Fibroblast of gingiva (primary cell): ENCODE results near the gene HKDC1.
"Not testable (repeated sequence)": the region's sequence is repeated elsewhere in the genome, so short reads cannot be mapped to it uniquely, and the experiment has no call there.

ENCODE experiments used
- DNase-seq: peaks from one replicate; pipeline ENCODE4 v3.0.0-alpha.2; 2011; ENCODE audit warnings: low read depth

HKDC1 gene

DNA sequence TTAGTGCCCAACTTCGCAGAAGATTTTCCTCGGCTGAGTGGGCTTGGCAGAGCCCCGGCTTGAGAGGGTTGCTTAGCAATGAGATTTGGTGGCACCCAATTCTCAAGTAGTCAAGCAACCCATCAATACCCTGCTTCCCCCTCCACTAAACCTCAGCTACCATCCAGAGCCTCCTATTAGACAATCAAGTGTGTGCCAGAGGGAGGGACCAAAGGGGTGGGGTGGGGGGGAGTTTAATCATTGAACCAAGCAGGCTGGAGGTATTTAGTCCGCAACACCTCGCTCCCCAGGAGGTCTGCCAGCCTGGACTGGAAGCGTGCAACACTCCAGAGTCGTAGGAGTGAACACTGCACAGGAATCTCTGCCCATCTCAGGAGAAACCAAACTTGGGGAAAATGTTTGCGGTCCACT lies at the start of gene HKDC1:
TSS of gene HKDC1 (plus strand) at position 292 of the 411 bp plus-strand sequence. CDS start at position 396, 104 bp downstream.
- DNase-seq: no peak

DNA sequence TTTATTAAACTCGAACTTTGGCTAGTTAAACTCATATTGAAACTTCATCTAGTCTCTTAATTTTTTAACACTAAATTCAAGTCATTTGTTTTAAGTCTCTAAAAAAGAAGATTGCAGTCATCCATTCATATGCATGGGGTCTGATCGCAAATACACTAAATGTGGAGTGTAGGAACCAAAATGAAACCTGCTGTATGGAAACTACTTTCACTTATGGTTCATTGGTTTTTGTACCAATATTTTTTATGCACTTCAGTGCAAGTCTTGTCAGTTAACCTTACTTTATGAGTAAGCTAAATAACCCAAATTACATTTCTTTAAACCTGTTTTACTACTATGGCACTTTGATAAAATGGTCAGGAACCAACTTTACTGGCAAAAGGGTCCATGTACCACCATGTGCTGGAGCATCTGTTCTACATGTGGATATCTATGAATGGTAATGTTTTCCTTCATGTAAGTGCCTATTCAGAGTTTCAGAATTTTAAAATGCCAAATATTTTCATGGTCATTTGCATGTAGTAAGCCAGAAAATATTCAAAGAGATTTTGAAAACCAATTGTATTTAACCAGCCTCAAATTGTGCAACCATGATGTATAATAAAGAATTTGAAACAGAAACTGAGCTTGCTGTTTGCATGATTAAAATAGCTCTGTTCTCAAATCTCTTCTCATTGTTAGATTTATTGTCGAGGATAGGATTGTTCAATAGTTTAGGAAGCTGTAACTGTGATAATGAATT lies 47.7 kb upstream of the HKDC1 start:
- peak; percentile 40 for DNase-seq

DNA sequence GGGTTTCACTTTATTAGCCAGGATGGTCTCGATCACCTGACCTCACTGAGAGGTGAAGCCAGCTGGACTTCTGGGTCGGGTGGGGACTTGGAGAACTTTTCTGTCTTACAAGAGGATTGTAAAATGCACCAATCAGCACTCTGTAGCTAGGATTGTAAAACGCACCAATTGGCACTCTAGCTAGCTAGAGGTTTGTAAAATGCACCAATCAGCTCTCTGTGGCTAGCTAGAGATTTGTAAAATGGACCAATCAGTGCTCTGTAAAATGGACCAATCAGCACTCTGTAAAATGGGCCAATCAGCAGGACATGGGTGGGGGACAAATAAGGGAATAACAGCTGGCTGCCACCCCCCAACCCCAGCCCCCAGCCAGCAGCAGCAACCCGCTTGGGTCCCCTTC lies 44.8 kb upstream of the HKDC1 start:
- DNase-seq: not testable (repeated sequence)

GRCh38 chr10:69176823-69177222 lies 43.3 kb upstream of the HKDC1 start:
- DNase-seq: no peak

- DNase-seq: no peak
Observed at GRCh38 chr10:69179089-69179742, 40.9 kb upstream of the HKDC1 start.

DNA sequence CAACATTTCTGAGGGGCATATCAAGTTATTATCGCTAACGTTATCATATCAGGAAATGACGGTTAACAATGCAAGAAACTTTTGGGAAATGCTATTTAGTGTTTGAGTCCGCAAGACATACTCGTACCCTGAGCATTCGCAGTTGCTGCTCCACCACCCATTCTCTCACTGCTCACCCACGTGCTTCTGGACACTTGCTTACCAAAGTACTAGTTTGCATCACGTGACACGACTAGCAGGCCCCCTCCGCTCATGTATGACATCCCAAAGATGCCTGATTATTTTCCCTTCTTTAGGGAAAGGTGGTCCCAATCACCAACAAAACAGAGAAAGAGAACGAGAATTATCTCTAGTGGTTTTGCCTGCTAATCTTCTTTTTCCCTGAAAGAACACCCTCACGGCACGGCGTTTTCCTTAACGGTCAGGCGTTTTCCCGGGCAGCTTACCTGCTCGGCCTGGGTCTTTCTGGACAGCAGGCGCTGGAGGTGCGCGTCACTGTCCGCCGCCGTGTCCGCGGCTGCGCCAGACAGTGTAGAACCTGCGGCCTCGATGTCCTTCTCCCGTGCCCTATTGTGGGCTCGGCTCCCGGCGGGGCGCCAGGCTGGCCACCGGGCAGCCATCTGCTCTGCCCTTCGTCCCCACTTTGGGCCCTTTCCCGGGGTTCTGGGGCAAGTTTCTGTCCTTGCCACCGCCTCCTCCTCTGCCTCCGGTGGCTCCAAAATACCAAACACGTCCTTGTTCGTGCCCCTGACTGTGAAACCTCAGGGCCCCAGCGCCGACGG lies 40.2 kb upstream of the HKDC1 start, which contains the start of gene SUPV3L1:
TSS of gene SUPV3L1 (plus strand) at position 492 of the 782 bp plus-strand sequence. CDS start at position 550, 58 bp downstream.
- peak; percentile 97 for DNase-seq

- DNase-seq: no peak
Observed at GRCh38 chr10:69180525-69181204, 39.5 kb upstream of the HKDC1 start.

DNA sequence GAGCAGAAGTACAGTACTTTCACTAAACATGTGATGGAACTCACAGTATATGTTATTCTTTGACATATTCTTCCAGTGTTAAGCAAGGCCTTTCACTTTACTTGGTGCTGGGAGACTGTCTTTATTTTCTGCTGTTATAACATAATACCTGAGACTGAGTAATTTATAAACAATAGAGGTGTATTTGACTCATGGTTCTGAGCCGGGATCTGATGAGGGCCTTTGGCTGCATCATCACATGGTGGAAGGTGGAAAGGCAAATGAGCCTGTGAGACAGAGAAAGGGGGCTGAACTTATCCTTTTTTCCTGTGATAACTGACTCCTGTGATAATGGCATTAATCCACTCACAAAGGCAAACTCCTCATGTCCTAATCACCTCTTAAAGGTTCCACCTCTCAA lies 38.7 kb upstream of the HKDC1 start:
- no peak for DNase-seq

DNA sequence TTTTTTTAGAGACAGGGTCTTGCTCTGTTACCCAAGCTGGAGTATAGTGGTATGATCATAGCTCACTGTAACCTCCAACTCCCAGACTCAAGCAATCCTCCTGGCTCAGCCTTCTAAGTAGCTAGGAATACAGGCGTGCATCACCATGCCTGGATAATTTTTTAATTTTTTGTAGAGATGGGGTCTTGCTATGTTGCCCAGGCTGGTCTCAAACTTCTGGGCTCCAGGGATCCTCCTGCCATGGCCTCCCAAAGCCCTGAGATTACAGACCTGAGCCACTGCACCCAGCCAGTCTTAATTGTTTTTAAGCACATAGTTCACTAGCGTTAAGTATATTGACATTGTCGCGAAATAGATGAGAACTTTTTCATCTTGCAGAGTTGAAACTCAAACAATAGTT lies 38.1 kb upstream of the HKDC1 start:
- DNase-seq: no peak

GRCh38 chr10:69186524-69186923 lies 33.6 kb upstream of the HKDC1 start:
- no peak for DNase-seq

GRCh38 chr10:69201045-69201444 lies 19.1 kb upstream of the HKDC1 start:
- no peak for DNase-seq

DNA sequence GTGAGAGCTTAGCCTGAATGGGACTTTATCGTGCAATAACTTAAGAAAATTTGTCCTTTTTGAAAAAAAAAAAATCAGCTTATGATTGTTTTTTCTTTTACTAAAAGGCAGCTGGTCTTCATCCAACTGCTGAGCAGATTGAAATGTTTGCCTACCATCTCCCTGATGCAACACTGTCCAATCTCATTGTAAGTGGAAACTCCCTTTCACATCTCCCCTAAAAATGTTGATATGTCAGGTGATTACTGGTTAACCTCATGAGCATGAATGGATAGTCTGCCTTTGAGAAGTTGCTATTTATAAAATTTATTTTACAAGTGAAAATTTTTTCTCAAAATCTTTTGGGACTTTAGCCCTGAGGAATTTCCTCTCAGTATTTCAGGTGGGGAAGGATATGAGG lies 17.8 kb upstream of the HKDC1 start:
- DNase-seq: no peak

DNA sequence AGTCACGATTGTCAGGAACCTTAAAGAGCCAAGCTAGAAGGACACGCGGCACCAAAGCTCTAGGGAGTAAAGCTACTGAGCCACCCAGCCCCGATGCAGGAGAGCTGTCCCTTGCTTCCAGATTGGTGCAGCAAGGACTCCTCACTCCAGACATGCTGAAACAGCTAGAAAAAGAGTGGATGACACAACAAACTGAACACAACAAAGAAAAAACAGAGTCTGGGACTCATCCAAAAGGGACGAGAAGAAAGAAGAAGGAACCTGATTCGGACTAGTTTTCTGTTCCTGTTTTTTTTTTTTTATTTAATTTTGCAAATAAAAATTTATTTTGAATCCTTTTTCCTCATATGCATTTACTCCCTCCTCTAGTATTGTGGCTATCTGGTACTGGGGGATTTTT lies 11.4 kb upstream of the HKDC1 start:
- no peak for DNase-seq

- no peak for DNase-seq
Observed at GRCh38 chr10:69209787-69210484, 10.2 kb upstream of the HKDC1 start.

- no peak for DNase-seq
Observed at GRCh38 chr10:69211104-69211503, 9.0 kb upstream of the HKDC1 start.

GRCh38 chr10:69211524-69211923 lies 8.6 kb upstream of the HKDC1 start:
- DNase-seq: no peak

- DNase-seq: no peak
Observed at GRCh38 chr10:69213591-69214311, 6.4 kb upstream of the HKDC1 start.

- DNase-seq: no peak
Observed at GRCh38 chr10:69214666-69215131, 5.4 kb upstream of the HKDC1 start.

GRCh38 chr10:69215405-69216171 lies 4.5 kb upstream of the HKDC1 start:
- DNase-seq: no peak

DNA sequence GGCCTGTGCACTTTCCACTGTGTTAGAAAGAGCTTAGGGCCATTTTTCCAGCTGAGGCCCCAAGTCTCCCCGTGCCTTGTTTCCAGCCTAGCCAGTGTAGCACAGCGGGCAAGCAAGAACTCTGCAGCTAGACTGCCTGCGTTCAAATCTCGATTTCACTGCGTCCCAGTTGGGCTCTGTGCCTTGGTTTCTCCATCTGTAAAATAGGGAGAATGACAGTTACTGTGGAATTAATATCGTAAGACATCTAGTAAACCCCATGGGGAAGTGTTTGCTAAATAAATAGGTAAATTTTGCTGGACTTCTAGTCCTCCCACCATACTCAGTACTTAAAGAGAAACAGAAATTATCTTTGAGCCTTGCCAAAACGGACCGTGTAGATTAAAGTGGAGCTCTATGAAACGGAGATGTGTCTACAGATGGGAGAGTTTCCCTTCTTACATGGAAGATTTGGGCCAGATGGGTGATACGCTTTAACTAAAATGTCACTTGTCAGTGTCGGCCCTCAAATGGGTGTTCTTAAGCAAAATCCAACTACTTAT lies 3.5 kb upstream of the HKDC1 start:
- no peak for DNase-seq
